Activated CD4-positive, alpha-beta T cell treated with anti-CD3 and anti-CD28 coated beads, Interleukin-2, Interleukin-4, amounts not matched to agents 100 ng/mL and 50 ng/mL, durations not matched to agents 16 hours and 8 hours (primary cell): ENCODE measurements around the gene KCNB1.

Experiments used
- DNase-seq: peaks from one replicate; pipeline ENCODE4 v3.0.0-alpha.2; 2020; ENCODE audit warnings: low spot score

The KCNB1 gene

DNA sequence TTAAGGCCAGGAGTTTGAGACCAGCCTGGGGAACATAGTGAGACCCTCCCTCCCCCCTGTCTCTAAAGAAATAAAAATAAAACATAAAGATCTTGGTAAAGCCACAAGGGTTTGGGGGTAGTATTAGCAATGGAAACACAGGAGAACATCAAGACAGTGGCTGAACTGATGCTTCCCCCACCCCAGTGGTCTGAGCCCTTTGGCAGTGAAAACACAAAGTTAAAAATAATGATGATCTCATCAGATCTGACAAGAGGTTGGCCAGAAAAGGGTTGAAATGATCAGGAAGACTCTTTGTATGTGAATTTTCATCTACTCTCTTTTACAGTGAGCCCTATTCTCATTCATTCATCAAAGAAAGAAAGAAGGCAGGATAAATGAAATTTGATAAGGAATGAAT is 93.7 kb downstream of the KCNB1 start:
- no peak for DNase-seq

DNA sequence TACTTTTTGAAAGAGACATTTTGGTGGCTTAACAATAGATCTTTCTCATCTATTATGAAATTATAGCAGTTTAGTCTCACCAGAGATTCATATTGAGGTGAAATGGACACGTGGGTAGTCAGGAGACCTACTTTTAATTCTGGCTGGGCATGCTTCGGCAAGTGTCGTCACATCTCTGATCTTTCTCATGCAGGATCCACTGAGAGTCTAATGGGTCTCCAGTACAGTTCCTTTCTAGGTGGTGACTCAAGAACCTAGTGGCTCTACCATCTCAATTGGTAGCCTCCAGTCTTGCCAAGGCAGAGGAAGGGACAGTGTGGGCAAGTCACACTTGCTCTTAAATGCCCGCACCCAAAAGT is 94.9 kb downstream of the KCNB1 start:
- DNase-seq, result no peak

DNA sequence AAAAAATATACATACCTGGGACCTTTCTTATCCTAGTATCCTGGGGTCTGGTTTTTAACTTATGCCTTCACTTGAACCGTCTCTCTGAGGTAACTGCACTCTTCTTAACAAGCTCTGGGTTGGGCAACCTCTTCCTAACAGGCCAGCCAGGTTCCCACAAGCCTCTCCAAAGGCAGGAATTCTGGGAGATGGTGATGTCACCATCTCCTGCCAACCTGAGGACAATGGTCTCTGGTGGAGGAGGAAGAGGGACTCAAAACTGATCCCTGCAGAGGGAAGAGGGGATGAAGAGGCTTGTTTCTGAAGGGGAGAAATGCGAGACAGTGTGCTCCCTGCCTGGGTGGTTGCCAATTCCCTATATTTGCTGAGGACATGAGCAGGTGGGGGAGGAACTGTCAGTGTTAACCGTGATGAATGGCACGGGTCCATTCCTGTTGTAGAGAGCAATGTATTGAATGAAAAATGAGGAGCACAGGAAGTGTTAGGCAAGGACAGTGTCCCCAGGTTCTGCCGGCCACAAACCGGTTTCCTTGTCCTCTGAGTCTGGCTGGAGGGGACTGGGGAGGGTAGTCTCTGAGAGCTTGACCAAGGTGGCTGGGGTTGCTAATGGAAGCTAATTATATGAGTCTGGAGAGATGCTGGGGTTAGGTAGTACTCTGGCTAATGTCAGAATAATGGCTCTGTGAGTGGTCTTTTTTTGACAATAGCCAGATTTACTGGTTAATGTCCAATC is 95.5 kb downstream of the KCNB1 start:
- DNase-seq, result no peak

DNA sequence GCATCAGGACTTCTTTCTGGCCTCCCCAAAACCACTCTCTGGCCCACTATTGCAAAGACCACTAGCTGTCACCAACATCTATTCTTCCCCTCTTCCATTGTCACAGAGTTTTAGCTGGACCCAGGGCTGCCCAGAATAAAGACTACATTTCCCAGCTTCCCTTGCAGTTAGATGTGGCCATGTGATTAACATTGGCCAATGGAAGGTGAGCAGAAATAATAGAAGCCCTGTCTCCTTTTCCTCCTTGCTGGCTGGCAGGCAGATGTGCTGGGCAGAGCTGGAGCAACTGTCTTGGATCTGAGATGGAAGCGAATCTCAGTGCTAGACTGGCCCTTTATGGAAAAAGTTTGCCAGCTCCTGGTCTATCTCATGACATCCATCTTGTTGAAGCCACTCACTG is 97.0 kb downstream of the KCNB1 start:
- DNase-seq, result peak; percentile 30

DNA sequence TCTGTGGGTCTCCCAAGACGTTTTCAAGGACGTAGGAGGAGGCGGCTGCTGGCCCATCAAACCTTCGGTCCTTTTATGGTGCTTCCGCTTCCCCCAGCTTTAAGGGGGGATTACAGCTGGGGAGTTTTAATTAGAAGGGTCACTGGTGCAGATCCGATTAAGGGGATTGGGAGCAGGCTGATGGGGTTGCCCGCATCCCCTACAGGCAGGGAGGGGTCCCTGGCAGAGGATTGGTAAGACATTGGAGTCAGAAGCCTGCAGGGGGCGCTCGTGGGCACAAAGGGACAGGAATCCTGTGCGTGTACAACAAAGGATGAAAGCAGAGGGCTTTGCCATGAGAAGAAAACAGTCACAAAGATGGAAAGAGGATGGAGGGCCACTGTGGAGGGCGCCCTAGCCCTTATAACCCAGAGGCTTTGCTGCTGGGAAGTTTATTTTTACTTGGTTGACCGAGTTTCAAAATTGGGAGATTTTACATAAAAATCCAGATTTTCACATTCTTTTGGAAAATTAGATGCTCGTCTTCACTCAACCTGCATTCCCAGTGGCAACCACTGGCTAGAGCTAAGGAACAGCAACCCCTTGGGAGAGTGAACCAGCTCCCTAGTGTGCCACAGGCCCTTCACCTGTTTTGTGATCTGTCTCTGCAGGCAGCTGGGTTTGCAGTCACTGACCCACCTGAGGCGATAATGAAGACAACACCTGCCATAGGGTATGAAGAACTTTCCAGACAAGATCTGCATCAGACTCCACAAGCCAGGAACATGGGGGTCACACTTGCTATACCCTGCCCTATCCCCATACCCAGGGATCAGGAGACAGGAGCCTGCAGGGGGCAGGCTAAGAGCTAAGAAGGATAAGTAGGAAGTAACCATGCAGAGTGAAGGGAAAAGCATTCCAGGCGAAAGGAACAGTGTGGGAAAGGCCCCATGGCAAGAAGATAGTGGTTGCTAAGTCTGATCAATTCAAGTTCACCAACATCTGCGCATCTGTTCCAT is 97.7 kb downstream of the KCNB1 start:
- DNase-seq, result peak; percentile 65

DNA sequence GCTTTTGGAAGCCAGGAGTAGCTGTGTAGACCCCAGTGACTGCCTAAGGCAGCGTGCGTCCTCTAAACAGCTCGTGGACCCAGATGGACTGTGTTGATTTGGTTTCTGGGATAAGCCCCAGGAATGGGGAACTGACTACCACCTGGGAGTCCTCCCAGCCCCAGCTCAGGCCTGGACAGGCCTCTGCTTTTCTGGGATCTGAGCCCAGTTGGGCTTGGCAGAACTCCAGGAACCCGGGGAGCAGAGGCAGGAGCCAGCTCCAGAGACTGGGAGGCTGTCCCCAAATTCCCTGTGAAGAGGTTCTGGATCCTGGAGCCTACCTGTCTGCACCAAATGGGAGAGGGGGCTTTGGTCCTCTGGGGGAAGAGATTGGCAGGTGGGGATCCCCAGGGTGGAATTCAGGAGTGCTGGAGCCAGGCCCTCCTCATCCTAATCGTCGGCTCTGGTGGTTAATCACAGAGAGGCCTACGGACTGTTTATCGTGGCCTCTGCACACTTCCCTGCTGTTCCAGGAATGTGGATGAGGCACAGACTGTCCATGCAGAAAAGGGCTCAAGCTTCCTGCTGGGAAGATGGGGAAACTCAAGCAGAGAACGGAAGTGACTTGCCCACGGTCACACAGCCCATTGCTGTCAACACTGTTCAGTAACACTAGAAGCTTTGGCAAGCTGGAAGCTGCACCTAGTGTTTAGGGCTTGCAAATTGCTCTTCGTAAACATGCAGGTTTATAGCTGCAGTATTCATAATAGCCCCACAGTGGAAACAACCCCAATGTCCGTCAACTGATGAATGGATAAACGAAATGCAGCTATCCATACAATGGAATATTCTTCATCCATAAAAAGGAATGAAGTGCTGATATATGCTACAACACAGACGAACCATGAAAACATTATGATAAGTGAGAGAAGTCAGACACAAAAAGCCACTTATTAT is 100.6 kb downstream of the KCNB1 start:
- no peak for DNase-seq

DNA sequence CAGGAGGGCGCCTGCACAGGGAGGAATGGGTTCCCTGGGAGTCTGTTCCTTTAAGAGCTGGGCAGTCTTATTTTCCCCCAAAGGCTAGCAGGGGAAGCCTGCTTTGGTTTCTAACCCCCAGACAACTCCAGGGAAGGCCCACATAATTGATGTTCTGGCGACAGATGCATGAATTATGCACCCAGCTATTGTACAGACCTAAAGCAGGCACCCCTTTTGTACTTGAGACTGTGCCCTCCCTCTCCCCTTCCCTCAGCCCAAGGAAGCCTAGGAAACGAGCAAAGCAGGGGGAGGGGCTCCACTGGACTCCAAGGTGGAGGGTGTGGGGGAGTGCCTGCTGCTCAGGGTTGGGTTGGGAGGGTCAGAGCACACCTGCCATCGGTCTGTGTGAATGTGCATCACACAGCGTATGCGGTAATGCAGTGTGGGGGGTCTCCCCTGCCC is 102.1 kb downstream of the KCNB1 start:
- no peak for DNase-seq

DNA sequence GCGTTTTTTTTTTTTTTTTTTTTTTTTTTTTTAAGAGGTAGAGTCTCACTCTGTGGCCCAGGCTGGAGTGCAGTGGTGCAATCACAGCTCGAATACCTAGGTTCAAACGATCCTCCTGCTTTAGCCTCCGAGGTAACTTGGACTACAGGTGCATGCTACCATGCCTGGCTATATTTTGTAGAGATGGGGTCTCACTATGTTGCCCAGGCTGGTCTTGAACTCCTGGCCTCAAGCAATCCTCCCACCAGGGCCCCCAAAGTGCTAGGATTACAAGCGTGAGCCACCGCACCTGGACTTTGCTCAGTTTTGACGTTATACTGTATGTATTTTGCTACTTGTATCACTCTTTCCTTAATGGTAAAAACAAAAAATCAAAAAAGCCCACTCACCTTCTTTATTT is 103.1 kb downstream of the KCNB1 start:
- DNase-seq, result no peak

DNA sequence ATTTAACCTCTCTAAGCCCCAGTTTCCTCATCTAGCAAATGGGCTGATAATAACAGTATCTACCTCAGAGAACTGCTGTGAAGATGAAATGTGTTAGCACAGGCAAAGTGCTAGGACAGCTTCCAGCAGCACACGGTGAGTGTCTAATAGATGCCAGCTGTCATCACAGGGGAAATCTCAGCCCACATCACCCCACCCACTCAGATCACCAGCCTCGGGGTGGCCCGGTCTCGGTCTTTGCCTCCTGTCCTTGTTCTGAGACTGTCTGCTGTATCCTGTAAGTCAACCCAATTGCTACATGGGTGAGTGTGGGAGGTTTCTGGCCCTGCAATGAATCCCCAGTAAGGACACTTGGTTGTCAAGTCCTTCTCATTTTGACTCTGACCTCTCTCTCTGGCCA is 105.1 kb downstream of the KCNB1 start:
- no peak for DNase-seq

DNA sequence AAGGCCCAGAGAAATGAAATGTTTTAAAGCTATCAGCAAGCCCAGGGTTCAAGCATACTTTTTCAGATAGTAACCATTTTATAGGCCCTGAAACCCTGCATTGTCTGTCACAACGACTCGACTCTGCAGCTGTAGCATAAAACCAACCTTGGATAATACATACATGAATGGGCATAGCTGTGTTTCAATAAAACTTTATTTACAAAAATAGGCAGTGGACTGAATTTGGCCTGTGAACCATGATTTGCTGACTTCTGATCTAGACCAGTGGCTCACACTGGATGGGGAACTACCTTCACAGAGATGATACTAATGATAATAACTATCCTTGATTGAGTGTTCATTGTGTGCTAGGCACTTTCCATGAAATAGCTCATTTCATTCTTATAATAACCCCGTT is 107.3 kb downstream of the KCNB1 start:
- DNase-seq, result no peak

DNA sequence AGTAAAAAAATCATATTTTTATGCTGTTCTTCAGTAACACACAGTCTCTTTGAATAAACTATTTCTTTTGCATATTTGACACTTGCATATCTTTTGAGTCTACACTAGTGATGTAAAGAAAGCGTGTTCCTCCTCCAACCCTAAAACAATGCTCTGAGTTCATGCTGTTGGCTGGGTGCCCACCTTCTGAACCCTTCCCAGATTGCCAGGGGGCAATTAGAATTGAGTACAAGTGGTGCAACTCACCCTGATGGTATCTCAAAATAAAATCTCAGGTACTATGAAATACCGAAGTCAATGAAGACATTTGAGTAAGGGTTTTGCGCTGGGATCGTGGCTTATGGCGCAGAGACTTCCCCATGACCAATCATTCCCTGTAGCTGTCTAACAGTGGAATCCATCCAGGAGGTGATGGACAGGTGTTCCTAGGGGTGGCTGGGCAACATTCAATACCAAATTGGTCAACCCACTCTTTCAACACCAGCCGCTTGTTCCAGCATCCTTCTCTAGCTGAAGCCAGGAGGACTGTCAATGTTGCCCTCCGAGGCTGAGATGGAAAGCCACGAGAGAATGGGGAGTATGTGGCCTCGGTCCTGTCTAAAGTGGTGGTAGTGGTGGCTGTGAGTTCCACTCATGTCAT is 110.3 kb downstream of the KCNB1 start:
- DNase-seq, result no peak

DNA sequence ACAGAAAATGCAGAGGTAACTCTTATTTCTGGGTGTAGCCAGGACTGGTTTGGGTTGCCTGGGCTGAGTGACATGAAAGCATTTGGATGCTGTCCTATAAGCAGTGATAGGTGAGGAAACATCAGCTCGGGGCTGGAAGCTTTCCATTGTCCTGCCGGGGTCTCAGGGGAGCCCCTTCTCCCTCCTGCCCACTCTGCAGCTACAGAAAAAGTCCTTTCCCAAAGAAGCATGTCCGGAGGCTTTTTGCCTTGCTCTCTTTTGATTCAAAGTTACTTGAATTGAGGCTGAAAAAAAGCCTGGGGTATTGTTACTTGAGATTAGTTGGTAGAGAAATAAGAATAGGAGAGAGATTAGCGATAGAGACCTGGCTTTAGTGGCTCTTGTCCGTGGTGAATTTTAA is 113.9 kb downstream of the KCNB1 start:
- no peak for DNase-seq

DNA sequence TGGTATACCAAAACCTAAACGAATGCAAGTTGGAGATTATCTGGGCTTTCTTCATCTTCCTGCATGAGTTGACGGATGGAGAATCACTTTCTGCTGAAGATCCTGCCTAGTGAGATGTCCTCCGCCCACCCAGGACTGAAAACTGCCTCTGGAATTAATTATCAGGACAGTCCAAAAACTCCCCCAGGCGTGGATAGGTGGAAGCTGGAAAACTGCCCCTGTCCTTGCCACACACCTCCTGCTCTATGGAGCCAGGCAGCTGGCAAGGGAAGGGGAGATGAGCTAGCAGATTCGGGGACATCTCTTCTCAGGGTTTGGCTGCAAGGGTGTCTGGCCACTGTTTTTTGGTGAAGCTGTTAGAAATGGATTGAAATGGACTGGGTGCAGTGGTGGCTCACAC is 115.4 kb downstream of the KCNB1 start:
- no peak for DNase-seq

DNA sequence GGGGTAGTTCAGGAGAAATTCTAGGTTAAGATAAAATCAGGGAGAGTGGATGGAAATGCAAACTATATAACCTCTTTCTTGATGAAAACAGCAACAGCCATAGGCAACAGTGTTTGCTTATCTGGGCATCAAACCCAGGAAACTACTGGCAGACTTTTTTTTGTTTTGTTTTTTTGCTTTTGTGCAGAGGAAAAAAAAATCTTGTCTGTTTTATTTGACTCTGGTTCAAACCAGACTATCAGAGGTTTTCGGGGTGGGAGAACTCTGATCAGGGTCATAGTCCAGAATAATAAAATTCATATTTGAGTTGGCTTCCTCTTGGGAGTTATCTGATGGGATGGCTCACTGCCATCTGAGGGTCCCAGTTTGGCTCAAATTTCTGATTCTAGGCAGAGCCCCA is 115.8 kb downstream of the KCNB1 start:
- DNase-seq, result no peak

DNA sequence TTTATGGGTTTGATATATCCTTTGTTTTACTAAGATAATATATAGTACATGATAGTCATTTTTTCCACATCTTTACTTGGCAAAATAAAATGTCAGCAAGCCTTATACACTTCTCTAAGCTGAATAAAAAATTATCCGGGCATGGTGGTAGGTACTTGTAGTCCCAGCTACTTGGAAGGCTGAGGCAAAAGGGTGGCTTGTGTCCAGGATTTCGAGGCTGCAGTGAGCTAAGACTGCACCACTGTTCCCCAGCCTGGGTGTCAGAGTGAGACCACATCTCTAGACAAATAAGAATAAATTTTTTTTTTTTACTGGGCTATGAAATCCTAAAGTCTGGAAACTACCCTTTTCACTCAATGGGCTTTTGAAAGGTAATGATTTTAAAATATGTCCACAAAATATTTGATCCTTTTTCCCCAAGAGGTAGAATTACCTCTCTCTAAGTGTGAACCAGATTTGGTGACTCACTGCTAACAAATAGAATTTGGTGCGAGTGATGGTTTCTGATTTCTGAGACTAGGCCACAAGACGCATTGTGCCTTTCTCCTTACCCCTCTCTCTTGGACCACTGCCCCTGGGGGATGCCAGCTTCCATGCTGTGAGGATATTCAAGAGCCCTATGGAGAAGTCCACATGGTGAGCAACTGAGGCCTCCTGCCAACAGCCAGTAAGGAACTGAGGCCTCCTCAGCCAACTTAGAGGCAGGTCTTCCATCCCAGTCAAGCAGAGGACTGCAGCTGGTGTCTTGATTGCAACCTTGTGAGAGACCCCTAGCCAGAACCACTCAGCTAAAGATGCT is 120.4 kb downstream of the KCNB1 start:
- DNase-seq, result no peak

DNA sequence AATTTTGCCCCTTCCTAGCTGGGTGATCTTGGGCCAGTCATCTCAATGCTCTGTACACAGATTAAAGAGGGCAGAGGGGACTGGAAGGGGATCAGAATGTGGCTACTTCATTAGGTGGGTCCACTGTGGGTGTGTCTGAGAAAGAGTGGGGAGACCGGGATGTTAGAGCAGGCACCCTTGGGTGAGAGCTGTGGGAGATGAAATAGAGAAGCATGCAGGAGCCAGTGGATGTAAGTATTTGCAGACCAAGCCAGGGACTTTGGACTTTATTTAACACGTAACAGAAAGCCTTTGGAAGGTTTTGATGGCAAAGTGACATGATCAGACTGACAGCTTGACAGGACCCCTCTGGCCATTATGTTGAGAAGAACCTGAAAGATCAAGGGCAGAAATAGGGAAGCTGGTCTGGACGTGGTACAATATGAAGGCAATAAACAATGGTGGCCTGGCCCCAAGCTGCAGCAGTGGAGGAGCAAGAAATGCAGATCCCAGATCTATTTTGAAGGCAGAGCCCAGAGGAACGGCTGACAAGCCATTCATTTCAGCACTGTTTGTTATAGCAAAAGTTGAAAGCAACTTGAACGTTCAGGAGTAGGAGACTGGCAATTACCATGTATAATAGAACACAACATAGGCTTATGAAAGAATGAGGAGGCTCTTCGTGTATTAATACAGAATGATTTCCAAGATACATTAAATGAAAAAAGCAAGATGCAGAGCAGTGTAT is 122.1 kb downstream of the KCNB1 start:
- DNase-seq, result no peak

DNA sequence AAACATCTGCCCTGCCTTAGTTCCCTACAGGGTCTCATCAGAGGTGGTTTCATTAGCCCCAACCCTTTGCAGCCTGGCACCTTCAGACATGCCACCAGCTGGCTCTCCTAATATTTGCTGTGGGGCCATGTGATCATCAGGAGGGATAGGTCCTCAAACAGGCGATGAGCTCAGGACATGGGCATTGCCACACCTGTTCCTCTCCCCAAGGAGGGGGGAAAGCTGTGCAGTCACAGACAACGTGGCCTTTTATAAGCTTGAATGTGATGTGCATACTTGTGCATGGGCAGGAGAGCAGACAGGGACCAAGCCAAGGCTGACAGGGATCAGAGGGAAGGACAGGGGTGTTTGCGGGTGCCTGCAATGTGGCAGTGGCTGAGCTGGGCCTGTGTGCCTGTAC is 125.8 kb downstream of the KCNB1 start:
- DNase-seq, result no peak

DNA sequence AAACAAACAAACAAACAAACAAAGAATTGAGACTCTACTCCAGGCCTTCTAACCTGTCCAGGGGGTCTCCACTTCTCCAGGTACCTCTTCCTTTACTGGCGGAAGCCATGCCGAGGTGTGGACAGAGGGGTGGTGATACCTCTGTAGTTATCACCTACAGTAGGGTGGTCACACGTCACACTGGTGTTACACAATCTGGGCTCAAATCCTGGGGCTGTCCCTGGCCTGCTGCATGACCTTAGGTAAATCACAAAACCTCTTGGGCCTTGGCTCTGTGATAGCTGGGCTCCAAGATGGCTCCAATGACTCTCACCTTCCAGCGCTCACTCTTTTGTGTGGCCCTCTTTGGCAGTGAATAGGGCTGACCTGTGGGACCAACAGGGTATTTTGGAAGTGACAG is 127.8 kb downstream of the KCNB1 start:
- no peak for DNase-seq

DNA sequence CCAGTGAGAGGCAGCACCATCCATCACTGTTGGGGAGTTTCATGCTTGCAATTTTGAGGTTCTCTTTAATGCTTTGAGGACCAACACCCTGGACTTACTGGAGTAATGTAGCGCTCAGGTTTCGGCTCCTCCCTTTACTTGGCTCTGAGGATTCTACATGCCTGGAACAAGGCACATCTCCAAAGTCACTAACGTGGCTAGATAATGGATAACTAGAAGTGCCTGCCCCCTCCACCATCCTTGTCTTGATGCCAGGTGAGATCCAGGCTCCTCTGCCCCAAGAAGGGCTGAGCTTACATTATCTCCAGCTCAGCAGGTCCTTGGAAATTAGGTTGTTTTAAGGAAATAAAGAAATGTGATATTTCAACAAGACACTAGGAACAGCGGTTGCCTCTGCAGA is 129.1 kb downstream of the KCNB1 start:
- no peak for DNase-seq

DNA sequence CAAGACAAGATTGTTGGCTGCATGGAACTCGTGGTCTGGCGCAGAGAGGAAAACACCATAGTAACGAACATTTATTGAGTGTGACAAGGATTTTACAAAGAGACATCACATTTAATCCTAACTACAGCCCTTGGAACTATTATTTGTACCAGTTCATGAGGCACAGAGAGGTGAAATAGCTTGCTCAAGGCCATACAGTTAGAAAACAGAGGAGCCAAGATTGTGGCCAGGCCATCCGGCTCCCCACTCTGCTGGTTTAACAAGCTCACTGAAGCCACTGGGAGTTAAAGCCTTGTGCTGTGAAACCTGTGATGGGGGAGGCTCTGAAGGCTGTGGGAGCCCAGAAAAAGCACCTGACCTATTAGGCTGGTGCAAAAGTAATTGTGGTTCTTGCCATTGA is 129.7 kb downstream of the KCNB1 start:
- no peak for DNase-seq
